Adrenal gland (tissue), 5 donors: ENCODE data around the gene DCC.

Experiments used
- POLR2A ChIP-seq, 2 donors: fragments of 450-650 bp; IDR thresholded peaks; one replicate each; pipeline ENCODE4 v1.6.1; 2017; ENCODE audit warnings: antibody characterized with exemption in 2 of 2, mild to moderate bottlenecking in 2 of 2, moderate library complexity in 1 of 2
- TF ChIP-seq, protein P1 (sequence below), 6 experiments: fragments of 450-650 bp in 4 of 6; fragments of 200-600 bp in 2 of 6; sonication (generic) in 1 of 6; IDR thresholded peaks; 1 replicate in 5 of 6; 2 replicates in 1 of 6; pipeline versions ENCODE4 v1.5.1 to v1.8.0; 2016 to 2021; ENCODE audit warnings: antibody characterized with exemption in 6 of 6, mild to moderate bottlenecking in 2 of 6, moderate library complexity in 1 of 6
- donor health status: DM: no; HTN: no; CAD: no.

- TF ChIP-seq POLR2A (IDR thresholded peaks at IDR 0.05): no peak
- TF ChIP-seq, protein P1, sequence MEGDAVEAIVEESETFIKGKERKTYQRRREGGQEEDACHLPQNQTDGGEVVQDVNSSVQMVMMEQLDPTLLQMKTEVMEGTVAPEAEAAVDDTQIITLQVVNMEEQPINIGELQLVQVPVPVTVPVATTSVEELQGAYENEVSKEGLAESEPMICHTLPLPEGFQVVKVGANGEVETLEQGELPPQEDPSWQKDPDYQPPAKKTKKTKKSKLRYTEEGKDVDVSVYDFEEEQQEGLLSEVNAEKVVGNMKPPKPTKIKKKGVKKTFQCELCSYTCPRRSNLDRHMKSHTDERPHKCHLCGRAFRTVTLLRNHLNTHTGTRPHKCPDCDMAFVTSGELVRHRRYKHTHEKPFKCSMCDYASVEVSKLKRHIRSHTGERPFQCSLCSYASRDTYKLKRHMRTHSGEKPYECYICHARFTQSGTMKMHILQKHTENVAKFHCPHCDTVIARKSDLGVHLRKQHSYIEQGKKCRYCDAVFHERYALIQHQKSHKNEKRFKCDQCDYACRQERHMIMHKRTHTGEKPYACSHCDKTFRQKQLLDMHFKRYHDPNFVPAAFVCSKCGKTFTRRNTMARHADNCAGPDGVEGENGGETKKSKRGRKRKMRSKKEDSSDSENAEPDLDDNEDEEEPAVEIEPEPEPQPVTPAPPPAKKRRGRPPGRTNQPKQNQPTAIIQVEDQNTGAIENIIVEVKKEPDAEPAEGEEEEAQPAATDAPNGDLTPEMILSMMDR (IDR thresholded peaks at IDR 0.05): peak in 5 of 6 experiments; percentile 17 to 51 (median 42)
Observed at GRCh38 chr18:52903857-52904256, 563.9 kb downstream of the DCC start.
